ENCODE data around the gene EMSY. TPM values are rescaled to one million over a fixed set of nuclear protein-coding genes. Genes with fewer than 3 reads are reported as not detected.

Gene EMSY
- total RNA-seq, 1 experiment from 2014 or later = 29.3 TPM

- Histone ChIP-seq H4K8ac (replicated peaks; ENCODE audit: insufficient read length, low read depth, low read length) (no peak overlapping the region), H3K79me1 (ENCODE audit: insufficient read depth, low read depth, low read length, poor library complexity, severe bottlenecking) (no peaks in the 10 kb centered on the region), H2BK120ac (ENCODE audit: low read depth, low read length, poor library complexity, severe bottlenecking) (no peak overlapping the region), H3K4ac (ENCODE audit: low read depth, low read length) (no peak overlapping the region), H2BK20ac (ENCODE audit: low read depth, low read length, poor library complexity, severe bottlenecking) (no peak overlapping the region), H2BK5ac (ENCODE audit: insufficient read length, low read length) (no peak overlapping the region), H3K4me1 (ENCODE audit: insufficient read depth, low read length) (no peaks in the 10 kb centered on the region), H4K5ac (ENCODE audit: insufficient read length, low read depth, low read length) (no peak overlapping the region), H3K27ac (ENCODE audit: insufficient read length, low read depth, low read length) (no peak overlapping the region), H2BK15ac (ENCODE audit: low read depth, low read length) (no peak overlapping the region), H3K23me2 (ENCODE audit: insufficient read length, low read depth, low read length, poor library complexity, severe bottlenecking) (no peaks in the 10 kb centered on the region), H3K27me3 (ENCODE audit: insufficient read depth, low read length) (no peaks in the 10 kb centered on the region), H4K91ac (ENCODE audit: insufficient read length, low read depth, low read length) (no peak overlapping the region), H3K4me2 (ENCODE audit: insufficient read depth, insufficient read length, low read length) (no peak overlapping the region), H3K9me3 (ENCODE audit: control insufficient read depth, low read depth, low read length) (no peaks in the 10 kb centered on the region), H2AK5ac (ENCODE audit: insufficient read length, low read length) (no peak overlapping the region), H3K23ac (ENCODE audit: insufficient read length, low read depth, low read length) (no peak overlapping the region), H3K56ac (ENCODE audit: insufficient read length, low read depth, low read length) (no peak overlapping the region), H2AFZ (ENCODE audit: low read length) (no peak overlapping the region), H2BK12ac (ENCODE audit: insufficient read length, low read depth, low read length) (no peak overlapping the region), H4K20me1 (ENCODE audit: control insufficient read depth, insufficient read depth, insufficient read length) (no peaks in the 10 kb centered on the region), H3K18ac (ENCODE audit: insufficient read length, low read depth, low read length) (no peak overlapping the region), H3K9ac (ENCODE audit: extremely low read depth, insufficient read length, low read length) (no peak overlapping the region), H3T11ph (ENCODE audit: low read length) (no peak overlapping the region), H3K79me2 (ENCODE audit: insufficient read depth, low read length) (no peaks in the 10 kb centered on the region), H3K14ac (ENCODE audit: insufficient read depth, low read length) (no peak overlapping the region)
- no peak for TF ChIP-seq CTCF (conservative IDR thresholded peaks at IDR 0.05)
- peaks cover 17 to 43% (median 37%) of the 10 kb centered on the region in 3 experiments; a peak in 6 of 7 replicates for H3K36me3 Mint-ChIP-seq (ENCODE audit: insufficient read depth in 1 of 3, low read depth in 3 of 3)
- no peak overlapping the region for H3K27ac Mint-ChIP-seq
- H3K4me1 Mint-ChIP-seq = no peaks in the 10 kb centered on the region
- DNase-seq = no peak
- WGBS (ENCODE audit: extremely low coverage, insufficient read length, low lambda C conversion rate) = no CpG with 5 or more reads among the region's 4 CpGs
- no peak overlapping the region for H3K4me3 Mint-ChIP-seq
- H3K9me3 Mint-ChIP-seq = no peaks in the 10 kb centered on the region; a peak in 1 of 5 replicates
- no peaks in the 10 kb centered on the region for H3K27me3 Mint-ChIP-seq (ENCODE audit: low read depth)
Observed at GRCh38 chr11:76524461-76524860, 79.6 kb downstream of the EMSY start.

Measured in H9 (cell line).